Calu3 (cell line): Measurements from ENCODE around the gene SECISBP2L. TPM values are rescaled to one million over a fixed set of nuclear protein-coding genes. Genes with fewer than 3 reads are reported as not detected.

Source experiments
- BruUV-seq: library from RNA; stranded (reverse); fragments of 400-500 nt; replicated peaks from 2 replicates; lab custom pipeline; 2021; lab: Mats Ljungman, UMichigan
- CTCF ChIA-PET: fragments of 300-600 bp; sonication (Branson Sonifier 250); formaldehyde crosslinking; loops from one replicate; lab custom pipeline; 2022; ENCODE audit warnings: antibody characterized with exemption; lab: Charles Lee
- DNase-seq: peaks from one replicate; pipeline ENCODE4 v3.0.0; 2022
- H3K27ac Mint-ChIP-seq: one replicate; pipeline ENCODE4 v1.8.0; 2022; ENCODE audit warnings: mixed read lengths; ENCODE audit not compliant: unreplicated experiment
- H3K27me3 Mint-ChIP-seq: one replicate; pipeline ENCODE4 v1.8.0; 2022; ENCODE audit warnings: mixed read lengths; ENCODE audit not compliant: unreplicated experiment
- H3K36me3 Mint-ChIP-seq: one replicate; pipeline ENCODE4 v1.8.0; 2022; ENCODE audit warnings: mild to moderate bottlenecking, moderate library complexity, mixed read lengths; ENCODE audit not compliant: insufficient read depth, unreplicated experiment
- H3K4me1 Mint-ChIP-seq: one replicate; pipeline ENCODE4 v1.8.0; 2022; ENCODE audit warnings: mild to moderate bottlenecking, low read depth, mixed read lengths; ENCODE audit not compliant: unreplicated experiment
- H3K4me3 Mint-ChIP-seq: one replicate; pipeline ENCODE4 v1.8.0; 2022; ENCODE audit warnings: mild to moderate bottlenecking, low read depth, moderate library complexity, mixed read lengths; ENCODE audit not compliant: unreplicated experiment
- H3K9me3 Mint-ChIP-seq: one replicate; pipeline ENCODE4 v1.8.0; 2022; ENCODE audit warnings: low read depth, mixed read lengths; ENCODE audit not compliant: unreplicated experiment
- intact Hi-C: fragments of 100-400 bp; cut with micrococcal nuclease; formaldehyde crosslinking; loops from one replicate; pipeline ENCODE4 v1.10.0; 2022; ENCODE audit not compliant: unreplicated experiment
- total RNA-seq: library from RNA; stranded (reverse); gene quantifications from 2 replicates; pipeline ENCODE4 v1.2.3, GENCODE V29; 2022
- TF ChIP-seq, protein P1 (sequence below): fragments of 200-600 bp; IDR thresholded peaks from one replicate; pipeline ENCODE4 v1.8.0; 2022; ENCODE audit warnings: antibody characterized with exemption; ENCODE audit not compliant: unreplicated experiment

SECISBP2L gene
- total RNA-seq, 1 experiment from 2014 or later, result 32.6 TPM

DNA sequence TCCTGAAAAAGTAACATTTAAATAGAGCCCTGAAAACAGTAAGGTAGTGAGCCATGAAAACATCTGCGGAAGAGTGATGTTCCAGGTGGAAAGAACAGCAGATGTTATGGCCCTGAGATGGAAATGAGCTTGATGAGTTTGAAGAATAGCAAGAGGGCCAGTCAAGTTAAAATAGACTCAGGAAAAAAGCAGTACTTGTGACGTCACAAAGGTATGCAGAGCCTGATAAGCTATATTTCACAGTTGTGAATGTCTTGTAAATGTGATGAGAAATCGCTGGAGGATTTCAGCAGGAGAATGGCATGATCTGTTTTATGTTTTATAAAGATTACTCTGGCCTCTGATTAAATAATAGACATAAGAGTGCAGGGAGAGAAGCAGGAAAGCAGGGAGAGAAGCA lies 18.6 kb upstream of the SECISBP2L start:
- H3K4me1 Mint-ChIP-seq, result no peaks in the 10 kb centered on the region
- no peaks in the 10 kb centered on the region for H3K9me3 Mint-ChIP-seq
- no TSS peak for BruUV-seq
- TF ChIP-seq, protein P1, sequence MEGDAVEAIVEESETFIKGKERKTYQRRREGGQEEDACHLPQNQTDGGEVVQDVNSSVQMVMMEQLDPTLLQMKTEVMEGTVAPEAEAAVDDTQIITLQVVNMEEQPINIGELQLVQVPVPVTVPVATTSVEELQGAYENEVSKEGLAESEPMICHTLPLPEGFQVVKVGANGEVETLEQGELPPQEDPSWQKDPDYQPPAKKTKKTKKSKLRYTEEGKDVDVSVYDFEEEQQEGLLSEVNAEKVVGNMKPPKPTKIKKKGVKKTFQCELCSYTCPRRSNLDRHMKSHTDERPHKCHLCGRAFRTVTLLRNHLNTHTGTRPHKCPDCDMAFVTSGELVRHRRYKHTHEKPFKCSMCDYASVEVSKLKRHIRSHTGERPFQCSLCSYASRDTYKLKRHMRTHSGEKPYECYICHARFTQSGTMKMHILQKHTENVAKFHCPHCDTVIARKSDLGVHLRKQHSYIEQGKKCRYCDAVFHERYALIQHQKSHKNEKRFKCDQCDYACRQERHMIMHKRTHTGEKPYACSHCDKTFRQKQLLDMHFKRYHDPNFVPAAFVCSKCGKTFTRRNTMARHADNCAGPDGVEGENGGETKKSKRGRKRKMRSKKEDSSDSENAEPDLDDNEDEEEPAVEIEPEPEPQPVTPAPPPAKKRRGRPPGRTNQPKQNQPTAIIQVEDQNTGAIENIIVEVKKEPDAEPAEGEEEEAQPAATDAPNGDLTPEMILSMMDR, result no peak
- H3K36me3 Mint-ChIP-seq, result no peaks in the 10 kb centered on the region
- H3K27ac Mint-ChIP-seq, result no peak overlapping the region
- CTCF ChIA-PET, result no interaction called here
- peaks cover 8% of the 10 kb centered on the region for H3K27me3 Mint-ChIP-seq
- no peak overlapping the region for H3K4me3 Mint-ChIP-seq
- DNase-seq, result no peak
- intact Hi-C loops, result no loop called here

DNA sequence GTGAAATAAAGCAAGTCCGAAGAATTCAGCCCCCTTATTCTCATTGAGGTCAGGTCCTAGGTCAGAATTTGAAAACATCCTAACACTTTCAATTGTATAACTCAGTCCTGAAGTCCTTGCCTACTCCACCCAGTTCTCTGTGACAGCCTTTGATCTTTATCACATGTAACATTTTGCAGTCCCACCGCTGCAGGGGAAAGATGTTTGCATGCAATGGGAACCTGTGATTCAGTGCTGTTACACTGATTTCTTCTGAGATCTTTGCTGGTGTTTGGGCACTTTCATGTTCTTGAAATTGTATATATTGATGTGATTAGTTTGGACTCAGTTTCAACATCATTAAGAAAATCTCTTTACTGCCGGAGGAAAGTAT lies 18.0 kb upstream of the SECISBP2L start:
- H3K4me1 Mint-ChIP-seq, result no peaks in the 10 kb centered on the region
- no peaks in the 10 kb centered on the region for H3K36me3 Mint-ChIP-seq
- peaks cover 2% of the 10 kb centered on the region for H3K27me3 Mint-ChIP-seq
- intact Hi-C loops, result no loop called here
- H3K4me3 Mint-ChIP-seq, result no peak overlapping the region
- TF ChIP-seq, protein P1, result no peak
- no peaks in the 10 kb centered on the region for H3K9me3 Mint-ChIP-seq
- no peak for DNase-seq
- no peak overlapping the region for H3K27ac Mint-ChIP-seq
- no TSS peak for BruUV-seq
- CTCF ChIA-PET, result no interaction called here

DNA sequence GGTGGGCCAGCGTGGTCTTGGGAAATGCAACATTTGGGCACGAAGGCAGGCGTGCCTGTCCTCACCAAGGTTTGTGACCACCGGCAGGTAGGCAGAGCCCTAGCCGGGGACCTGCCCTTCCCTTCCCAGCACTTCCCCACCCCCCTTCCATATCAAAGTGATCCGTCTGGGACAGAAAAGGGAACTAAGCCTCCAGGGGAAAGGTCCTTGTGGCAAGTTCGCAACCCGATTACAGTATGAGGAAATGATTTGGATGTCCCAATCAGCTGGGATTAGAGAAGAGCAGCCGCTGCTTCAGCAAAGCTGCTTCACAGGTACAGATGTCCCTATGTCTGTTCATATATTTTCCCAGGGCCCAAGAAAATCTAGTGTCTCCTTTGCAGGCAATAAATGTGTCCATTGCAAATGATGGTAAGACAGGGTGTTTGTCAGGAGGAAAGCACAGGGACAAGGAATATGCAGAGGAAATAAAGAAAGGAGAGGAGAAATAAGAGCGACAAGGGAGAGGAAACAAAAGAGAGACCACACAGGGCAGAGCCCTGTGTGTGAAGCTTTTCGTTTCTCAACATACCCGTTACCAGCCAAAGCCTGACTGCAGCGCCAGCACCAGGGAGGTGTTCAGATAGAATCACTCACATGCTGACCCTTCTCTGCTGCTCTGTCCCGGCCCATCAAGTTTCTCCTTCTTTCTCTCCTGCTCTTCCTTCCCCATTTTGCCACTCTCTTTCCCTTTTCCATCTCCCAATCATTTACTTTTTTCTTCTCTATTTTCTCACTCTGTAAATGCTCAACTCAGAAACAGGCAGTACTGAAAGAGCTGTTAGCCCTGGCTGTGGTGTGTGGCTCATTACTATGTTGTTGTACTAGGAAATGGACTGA lies 17.4 kb upstream of the SECISBP2L start:
- Mint-ChIP-seq H3K9me3 (no peaks in the 10 kb centered on the region), H3K4me1 (no peaks in the 10 kb centered on the region), H3K27ac (no peak overlapping the region), H3K27me3 (no peaks in the 10 kb centered on the region), H3K4me3 (no peak overlapping the region), H3K36me3 (no peaks in the 10 kb centered on the region)
- intact Hi-C loops, result no loop called here
- TF ChIP-seq, protein P1, result no peak
- CTCF ChIA-PET, result no interaction called here
- DNase-seq, result no peak
- no TSS peak for BruUV-seq

DNA sequence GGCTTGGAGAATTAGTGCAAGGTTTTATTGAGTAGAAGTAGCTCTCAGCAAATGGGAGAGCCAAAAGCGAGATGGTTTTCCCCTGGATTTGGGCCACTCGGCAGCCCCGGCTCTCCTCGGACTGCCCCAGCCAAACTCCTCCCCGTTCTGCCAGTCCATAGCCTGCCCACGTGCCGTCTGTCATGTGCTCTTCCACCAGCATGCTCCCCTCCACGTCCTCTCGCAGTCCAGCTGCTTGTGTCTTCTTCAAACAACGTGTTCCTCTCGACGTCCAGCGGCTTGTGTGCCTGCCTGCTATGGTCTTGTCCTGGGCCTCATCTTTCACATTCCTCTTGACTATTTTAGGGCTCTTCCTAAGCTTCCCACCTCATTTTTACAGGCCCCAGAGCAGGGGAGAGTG lies 16.7 kb upstream of the SECISBP2L start:
- H3K36me3 Mint-ChIP-seq, result no peaks in the 10 kb centered on the region
- H3K9me3 Mint-ChIP-seq, result no peaks in the 10 kb centered on the region
- intact Hi-C loops, result no loop called here
- no peaks in the 10 kb centered on the region for H3K4me1 Mint-ChIP-seq
- CTCF ChIA-PET, result no interaction called here
- H3K4me3 Mint-ChIP-seq, result no peak overlapping the region
- no TSS peak for BruUV-seq
- no peaks in the 10 kb centered on the region for H3K27me3 Mint-ChIP-seq
- H3K27ac Mint-ChIP-seq, result no peak overlapping the region
- no peak for DNase-seq
- TF ChIP-seq, protein P1, result no peak
